HG02642 (cell line): ENCODE data around the gene MED13L.

Experiments used
- ATAC-seq: cut with Tn5 transposase; IDR thresholded peaks from one replicate; pipeline ENCODE4 v1.9.1; 2021; ENCODE audit warnings: mild to moderate bottlenecking; ENCODE audit not compliant: unreplicated experiment, poor library complexity

The MED13L gene

GRCh38 chr12:116113398-116114130 lies 163.9 kb downstream of the MED13L start:
- no peak for ATAC-seq

DNA sequence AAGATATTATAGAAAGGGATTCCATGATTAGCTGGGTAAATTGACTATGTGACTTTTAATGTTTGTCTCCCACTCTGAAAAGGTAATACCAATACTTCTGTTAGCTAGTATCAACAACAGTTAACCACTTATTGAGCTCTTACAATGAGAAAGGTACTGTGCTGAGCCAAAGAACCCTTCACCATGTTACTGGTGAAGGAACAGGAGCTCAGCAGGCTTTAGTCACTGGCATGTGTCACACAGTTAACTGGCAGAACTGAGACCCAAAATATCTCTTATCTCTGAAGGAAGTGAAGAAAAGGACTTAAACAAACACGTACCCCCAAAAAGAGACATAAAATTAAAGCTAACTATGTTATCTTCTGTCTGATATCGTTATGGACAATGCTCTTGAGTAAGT lies 170.6 kb downstream of the MED13L start:
- ATAC-seq: no peak

DNA sequence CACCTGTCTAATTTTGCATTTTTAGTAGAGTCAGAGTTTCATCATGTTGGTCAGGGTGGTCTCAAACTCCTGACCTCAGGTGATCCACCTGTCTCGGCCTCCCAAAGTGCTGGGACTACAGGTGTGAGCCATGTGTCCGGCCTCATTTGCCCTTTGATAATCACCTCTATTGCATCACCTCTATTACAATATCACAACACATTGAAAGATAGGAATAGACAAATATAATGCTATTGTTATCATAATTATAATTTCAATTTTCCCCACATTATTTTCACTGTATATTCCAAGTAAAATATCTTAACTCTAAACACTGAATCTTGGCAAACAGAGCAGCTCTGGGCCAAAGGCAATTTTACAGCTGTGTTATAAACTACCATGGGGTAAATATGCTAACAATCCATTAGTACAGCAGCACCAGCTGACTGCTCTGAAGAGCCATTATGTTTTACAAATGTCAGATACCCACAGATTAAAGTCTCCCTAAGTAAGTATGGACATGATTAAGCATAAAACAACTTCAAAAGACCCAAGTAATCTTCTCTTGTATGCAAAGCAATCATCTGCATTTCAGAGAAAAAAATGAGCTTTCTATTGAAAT lies 173.2 kb downstream of the MED13L start:
- no peak for ATAC-seq

GRCh38 chr12:116101991-116102390 lies 175.5 kb downstream of the MED13L start:
- no peak for ATAC-seq

DNA sequence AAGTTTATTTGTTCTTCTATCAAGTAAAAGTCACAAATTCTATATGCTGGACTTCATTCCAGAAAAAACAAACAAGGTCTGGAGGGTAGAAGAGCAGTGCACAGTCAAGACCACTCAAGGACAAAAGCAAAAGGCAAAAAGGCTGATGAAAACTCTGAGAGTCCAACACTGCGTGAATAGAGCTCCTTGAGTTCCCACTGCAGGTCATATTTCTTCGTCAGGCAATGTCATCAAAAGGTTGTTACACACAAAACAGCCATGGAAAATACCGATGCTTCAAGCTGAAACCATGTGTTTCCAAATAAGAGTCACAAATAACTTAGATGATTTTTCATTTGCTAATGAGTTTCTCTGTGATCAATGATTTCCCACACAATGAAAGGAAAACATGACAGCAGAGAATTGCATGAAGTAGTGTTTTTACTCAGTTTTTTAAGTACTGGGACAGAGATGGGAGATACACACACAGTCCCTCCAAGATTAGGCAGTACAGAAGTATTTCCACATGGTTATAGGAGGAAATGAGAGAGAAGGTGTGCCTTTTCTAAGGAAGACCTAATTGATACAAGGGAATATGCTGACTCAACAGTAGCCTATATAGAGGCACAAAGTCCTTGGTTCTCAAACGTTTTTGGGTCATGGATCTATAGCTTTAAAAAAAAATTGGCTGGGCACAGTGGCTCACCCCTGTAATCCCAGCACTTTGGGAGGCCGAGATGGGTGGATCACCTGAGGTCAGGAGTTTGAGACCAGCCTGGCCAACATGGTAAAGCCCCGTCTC lies 177.7 kb downstream of the MED13L start:
- ATAC-seq: no peak

- no peak for ATAC-seq
Measured at GRCh38 chr12:116096874-116097273, 180.6 kb downstream of the MED13L start.

DNA sequence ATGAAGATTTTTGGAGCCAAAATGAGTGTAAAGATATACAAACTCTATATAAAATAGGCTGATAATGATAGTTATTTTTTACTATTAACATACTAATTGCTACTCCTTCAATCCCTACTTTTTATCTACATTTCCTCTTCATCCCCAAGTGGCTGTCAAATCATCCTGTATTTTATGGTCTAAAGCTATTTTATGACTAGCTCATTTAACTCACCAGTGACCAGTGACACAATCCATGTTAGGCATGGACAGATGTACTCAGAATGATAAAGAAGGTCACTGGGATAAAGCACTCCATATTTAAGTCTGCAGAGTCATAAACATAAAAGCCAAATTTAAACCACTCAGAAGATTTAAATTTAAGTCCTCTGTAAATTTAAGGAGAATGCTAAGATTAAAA lies 183.0 kb downstream of the MED13L start:
- ATAC-seq: no peak

DNA sequence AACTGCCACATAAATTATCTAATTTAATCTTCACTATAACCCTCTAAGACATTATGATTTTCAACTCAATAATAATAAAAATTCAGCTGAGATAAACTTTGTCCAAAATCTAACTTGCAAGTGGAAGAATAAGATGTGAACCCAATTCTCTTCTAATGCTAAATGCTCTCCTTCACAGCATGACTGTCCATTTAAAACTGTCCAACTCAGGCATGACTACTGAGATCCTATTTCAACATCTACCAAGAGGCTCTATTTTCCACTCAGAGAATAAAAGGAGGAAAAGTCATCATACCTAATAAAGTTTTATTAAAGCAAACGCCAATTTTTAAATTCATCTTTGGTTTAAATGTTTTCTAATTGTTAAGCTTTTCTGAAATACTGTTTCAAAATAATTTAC lies 183.6 kb downstream of the MED13L start:
- no peak for ATAC-seq

DNA sequence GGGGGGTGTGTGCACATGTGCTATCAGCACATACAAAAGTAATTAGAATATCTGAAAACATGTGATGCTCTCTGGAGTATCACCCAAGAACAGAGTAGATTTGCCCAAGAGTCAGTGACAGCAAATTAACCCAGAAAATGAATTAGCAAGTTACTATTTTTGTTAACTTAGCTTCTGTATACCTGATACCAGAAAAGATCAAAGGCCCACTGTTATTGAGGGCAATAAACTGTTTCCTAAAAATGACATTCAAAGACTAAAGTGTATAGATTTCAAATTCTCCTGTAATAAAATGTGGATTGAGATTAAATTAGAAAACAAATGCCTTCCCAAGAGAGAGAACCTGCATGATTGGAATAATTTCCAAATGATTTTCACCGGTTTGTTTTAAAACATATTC lies 184.7 kb downstream of the MED13L start:
- ATAC-seq: no peak

- no peak for ATAC-seq
Measured at GRCh38 chr12:116092162-116092561, 185.3 kb downstream of the MED13L start.

- no peak for ATAC-seq
Measured at GRCh38 chr12:116091579-116091978, 185.9 kb downstream of the MED13L start.

GRCh38 chr12:116090516-116090915 lies 187.0 kb downstream of the MED13L start:
- no peak for ATAC-seq

- no peak for ATAC-seq
Measured at GRCh38 chr12:116089080-116089479, 188.4 kb downstream of the MED13L start.

GRCh38 chr12:116087962-116088361 lies 189.5 kb downstream of the MED13L start:
- ATAC-seq: no peak

DNA sequence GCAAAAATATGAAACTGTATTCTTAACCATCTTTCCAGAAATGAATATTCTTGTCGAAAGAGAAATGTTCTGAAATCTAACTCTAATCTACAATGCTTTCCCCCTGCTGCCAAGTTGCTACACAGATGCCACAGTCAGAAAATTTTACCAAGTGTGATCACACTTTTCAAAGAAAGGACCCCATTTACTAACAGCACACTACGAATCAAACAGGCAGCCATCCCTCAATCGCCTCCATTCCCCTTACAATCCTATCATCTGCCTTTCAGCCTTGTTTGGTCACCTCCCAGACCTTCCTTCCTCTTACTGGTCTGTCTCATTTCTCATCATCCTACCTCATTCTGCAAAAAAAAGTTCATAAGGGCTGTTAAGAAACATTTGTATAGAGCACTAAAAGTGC lies 190.1 kb downstream of the MED13L start:
- ATAC-seq: no peak

- ATAC-seq: no peak
Measured at GRCh38 chr12:116080415-116080814, 197.1 kb downstream of the MED13L start.

DNA sequence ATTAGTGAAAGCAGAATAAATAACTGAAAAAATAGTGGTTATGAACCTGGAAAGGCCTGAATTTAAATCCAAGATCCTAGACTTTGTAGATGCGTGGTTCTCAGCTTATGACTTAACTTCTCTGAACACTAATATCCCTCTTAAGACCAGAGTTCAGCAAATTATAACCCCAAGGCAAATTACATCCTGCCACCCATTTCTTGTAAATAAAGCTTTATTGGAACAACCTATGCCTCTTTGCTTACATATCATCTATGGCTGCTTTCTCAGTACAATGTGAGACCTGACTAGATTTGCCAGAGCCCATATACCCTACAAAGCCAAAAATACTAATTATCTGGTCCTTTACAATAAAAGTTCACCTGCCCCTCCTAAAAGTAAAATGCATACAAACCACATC lies 199.1 kb downstream of the MED13L start:
- ATAC-seq: no peak

DNA sequence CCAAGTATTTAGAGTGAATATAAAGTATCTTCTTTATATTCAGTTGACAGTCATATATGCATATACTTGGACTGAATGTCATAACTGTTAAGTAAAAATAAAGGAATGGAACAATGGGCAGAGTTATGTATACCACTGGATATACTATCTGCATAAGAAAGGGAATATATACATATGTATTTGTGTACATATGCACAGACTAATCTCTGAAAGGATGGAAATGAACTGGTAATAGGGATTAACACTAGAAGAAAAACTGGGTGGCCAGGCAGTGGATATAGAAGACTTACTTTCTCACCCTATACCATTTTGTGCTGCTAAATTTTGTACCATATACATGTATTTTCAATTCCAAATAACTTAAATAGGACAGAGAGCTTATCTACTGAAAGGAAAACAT lies 200.1 kb downstream of the MED13L start:
- ATAC-seq: no peak

DNA sequence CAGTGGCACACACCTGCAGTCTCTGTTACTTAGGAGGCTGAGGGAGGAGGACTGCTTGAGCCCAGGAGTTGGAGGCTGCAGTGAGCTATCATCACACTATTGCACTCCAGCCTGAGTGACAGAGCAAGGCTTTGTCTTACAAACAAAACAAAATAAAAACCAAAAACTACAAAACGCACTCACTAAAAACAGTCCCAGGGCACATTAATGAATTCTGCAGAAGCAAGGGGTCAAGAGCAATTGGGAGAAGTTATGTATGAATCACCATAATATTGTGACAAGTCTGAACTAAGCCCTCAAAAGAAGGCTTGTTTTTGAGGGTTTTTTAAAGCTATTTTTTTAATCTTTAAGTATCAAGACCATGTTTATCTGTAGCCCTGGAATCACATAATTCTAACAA lies 201.1 kb downstream of the MED13L start:
- ATAC-seq: no peak

- no peak for ATAC-seq
Measured at GRCh38 chr12:116074686-116075085, 202.8 kb downstream of the MED13L start.

- ATAC-seq: no peak
Measured at GRCh38 chr12:116071555-116072230, 205.8 kb downstream of the MED13L start.
